Activated B cell treated with CpG ODN at 0.5 μM for 24 hours (primary cell): ENCODE data around the gene PDXK. TPM values are rescaled to one million over a fixed set of nuclear protein-coding genes. Genes with fewer than 3 reads are reported as not detected.
A peak's percentile ranks its signal among the peaks of the same experiment; 100 is the strongest.

Experiments used
- ATAC-seq: fragments of 200-7000 bp; cut with Tn5 transposase; one replicate; pipeline ENCODE4 v1.10.0; 2021; ENCODE audit warnings: low read depth, mild to moderate bottlenecking, moderate library complexity
- CTCF ChIA-PET: fragments of 350-600 bp; sonication (Branson Sonifier 250); formaldehyde crosslinking; loops from one replicate; lab custom pipeline; 2021; ENCODE audit warnings: antibody characterized with exemption; lab: Charles Lee
- POLR2A ChIA-PET: fragments of 350-600 bp; sonication (Branson Sonifier 250); formaldehyde crosslinking; loops from one replicate; lab custom pipeline; 2021; ENCODE audit warnings: antibody characterized with exemption; lab: Charles Lee
- DNase-seq: peaks from one replicate; pipeline ENCODE4 v3.0.0; 2022
- H3K27ac Mint-ChIP-seq: one replicate; pipeline ENCODE4 v1.8.0; 2020; ENCODE audit warnings: mixed read lengths
- H3K27me3 Mint-ChIP-seq: one replicate; pipeline ENCODE4 v1.8.0; 2021; ENCODE audit warnings: mixed read lengths
- H3K36me3 Mint-ChIP-seq: one replicate; pipeline ENCODE4 v1.8.0; 2021; ENCODE audit warnings: low read depth, mixed read lengths
- H3K4me1 Mint-ChIP-seq: one replicate; pipeline ENCODE4 v1.8.0; 2021; ENCODE audit warnings: mixed read lengths
- H3K4me3 Mint-ChIP-seq: one replicate; pipeline ENCODE4 v1.8.0; 2020; ENCODE audit warnings: mild to moderate bottlenecking, mixed read lengths
- H3K9me3 Mint-ChIP-seq: one replicate; pipeline ENCODE4 v1.8.0; 2020; ENCODE audit warnings: mixed read lengths
- CTCF ChIP-seq: fragments of 200-600 bp; IDR thresholded peaks from one replicate; pipeline ENCODE4 v1.8.0; 2022; ENCODE audit warnings: antibody characterized with exemption, mild to moderate bottlenecking
- intact Hi-C: fragments of 100-400 bp; cut with micrococcal nuclease; formaldehyde crosslinking; loops from one replicate; pipeline ENCODE4 v1.15.1; 2024
- total RNA-seq: library from RNA; stranded (reverse); gene quantifications from 2 replicates; pipeline ENCODE4 v1.2.3, GENCODE V29; 2022

PDXK gene
- total RNA-seq, 1 donor from 2014 or later = 54.2 TPM

GRCh38 chr21:43805275-43805800 is 86.4 kb downstream of the PDXK start:
- peaks cover 2% of the 10 kb centered on the region for H3K27me3 Mint-ChIP-seq
- intact Hi-C loops = loop anchor here (1.0 to 2.0 kb wide), 4 partner anchors 16 to 673 kb away; partner anchors contain the start of genes PDXK and RRP1
- H3K36me3 Mint-ChIP-seq = peaks cover 46% of the 10 kb centered on the region
- no peak for TF ChIP-seq CTCF
- peak overlapping the region; percentile 95 for H3K27ac Mint-ChIP-seq
- POLR2A ChIA-PET = interaction anchor here (0.6 to 2.0 kb wide), 8 partner anchors 13 to 208 kb away, joined by 3 to 16 read pairs (median 6); partner anchors contain the start of genes RRP1 and TRAPPC10
- CTCF ChIA-PET = interaction anchor here (1.4 kb wide), 1 partner anchor 170 kb away, joined by 5 read pairs; no protein-coding TSS in a partner anchor
- H3K4me3 Mint-ChIP-seq = peak overlapping the region; percentile 78
- DNase-seq = peak; percentile 69
- peak; percentile 97 for ATAC-seq
- no peaks in the 10 kb centered on the region for H3K9me3 Mint-ChIP-seq
- peaks cover 37% of the 10 kb centered on the region for H3K4me1 Mint-ChIP-seq

- H3K27ac Mint-ChIP-seq = peak overlapping the region; percentile 95
- TF ChIP-seq CTCF = no peak
- H3K9me3 Mint-ChIP-seq = no peaks in the 10 kb centered on the region
- peaks cover 42% of the 10 kb centered on the region for H3K4me1 Mint-ChIP-seq
- peak overlapping the region; percentile 78 for H3K4me3 Mint-ChIP-seq
- H3K36me3 Mint-ChIP-seq = peaks cover 39% of the 10 kb centered on the region
- DNase-seq (no peak), ATAC-seq (no peak)
- POLR2A ChIA-PET = interaction anchor here (2.0 kb wide), 1 partner anchor 16 kb away, joined by 16 read pairs; the partner anchor contains the start of gene RRP1
- intact Hi-C loops = no loop called here
- H3K27me3 Mint-ChIP-seq = peaks cover 4% of the 10 kb centered on the region
- CTCF ChIA-PET = interaction anchor here (1.1 to 1.4 kb wide), 2 partner anchors 169 kb away, joined by 4 to 5 read pairs; no protein-coding TSS in a partner anchor
Measured at GRCh38 chr21:43806017-43806710, 87.2 kb downstream of the PDXK start.

- H3K27ac Mint-ChIP-seq = no peak overlapping the region
- H3K27me3 Mint-ChIP-seq = peaks cover 7% of the 10 kb centered on the region
- no peak overlapping the region for H3K4me3 Mint-ChIP-seq
- DNase-seq (no peak), ATAC-seq (no peak)
- H3K9me3 Mint-ChIP-seq = no peaks in the 10 kb centered on the region
- peaks cover 17% of the 10 kb centered on the region for H3K36me3 Mint-ChIP-seq
- ChIA-PET POLR2A (no interaction called here), CTCF (interaction anchor here (2.0 to 4.0 kb wide), 2 partner anchors 130 to 168 kb away, joined by 6 to 34 read pairs; no protein-coding TSS in a partner anchor)
- intact Hi-C loops = no loop called here
- TF ChIP-seq CTCF = no peak
- H3K4me1 Mint-ChIP-seq = peaks cover 44% of the 10 kb centered on the region
Measured at GRCh38 chr21:43808367-43808766, 89.4 kb downstream of the PDXK start.

GRCh38 chr21:43808832-43809251 is 89.9 kb downstream of the PDXK start:
- ATAC-seq (no peak), DNase-seq (no peak)
- CTCF ChIA-PET = interaction anchor here (2.0 to 4.0 kb wide), 2 partner anchors 130 to 167 kb away, joined by 6 to 34 read pairs; no protein-coding TSS in a partner anchor
- Mint-ChIP-seq H3K4me1 (peaks cover 43% of the 10 kb centered on the region), H3K36me3 (peaks cover 13% of the 10 kb centered on the region), H3K4me3 (no peak overlapping the region), H3K9me3 (no peaks in the 10 kb centered on the region), H3K27me3 (peaks cover 7% of the 10 kb centered on the region), H3K27ac (no peak overlapping the region)
- TF ChIP-seq CTCF = no peak
- POLR2A ChIA-PET = no interaction called here
- intact Hi-C loops = no loop called here

- CTCF ChIA-PET = interaction anchor here (2.0 to 4.0 kb wide), 2 partner anchors 129 to 167 kb away, joined by 6 to 34 read pairs; no protein-coding TSS in a partner anchor
Measured at GRCh38 chr21:43809346-43809799, 90.4 kb downstream of the PDXK start.

More at GRCh38 chr21:43809346-43809799, 90.4 kb downstream of the PDXK start:
- Mint-ChIP-seq H3K27ac (no peak overlapping the region), H3K4me3 (no peak overlapping the region), H3K9me3 (no peaks in the 10 kb centered on the region), H3K36me3 (peaks cover 9% of the 10 kb centered on the region), H3K4me1 (peaks cover 38% of the 10 kb centered on the region), H3K27me3 (peaks cover 7% of the 10 kb centered on the region)
- no peak for DNase-seq
- TF ChIP-seq CTCF = no peak
- POLR2A ChIA-PET = no interaction called here
- ATAC-seq = no peak
- intact Hi-C loops = no loop called here
